ENCODE data around the gene GJB1.

GJB1 gene

DNA sequence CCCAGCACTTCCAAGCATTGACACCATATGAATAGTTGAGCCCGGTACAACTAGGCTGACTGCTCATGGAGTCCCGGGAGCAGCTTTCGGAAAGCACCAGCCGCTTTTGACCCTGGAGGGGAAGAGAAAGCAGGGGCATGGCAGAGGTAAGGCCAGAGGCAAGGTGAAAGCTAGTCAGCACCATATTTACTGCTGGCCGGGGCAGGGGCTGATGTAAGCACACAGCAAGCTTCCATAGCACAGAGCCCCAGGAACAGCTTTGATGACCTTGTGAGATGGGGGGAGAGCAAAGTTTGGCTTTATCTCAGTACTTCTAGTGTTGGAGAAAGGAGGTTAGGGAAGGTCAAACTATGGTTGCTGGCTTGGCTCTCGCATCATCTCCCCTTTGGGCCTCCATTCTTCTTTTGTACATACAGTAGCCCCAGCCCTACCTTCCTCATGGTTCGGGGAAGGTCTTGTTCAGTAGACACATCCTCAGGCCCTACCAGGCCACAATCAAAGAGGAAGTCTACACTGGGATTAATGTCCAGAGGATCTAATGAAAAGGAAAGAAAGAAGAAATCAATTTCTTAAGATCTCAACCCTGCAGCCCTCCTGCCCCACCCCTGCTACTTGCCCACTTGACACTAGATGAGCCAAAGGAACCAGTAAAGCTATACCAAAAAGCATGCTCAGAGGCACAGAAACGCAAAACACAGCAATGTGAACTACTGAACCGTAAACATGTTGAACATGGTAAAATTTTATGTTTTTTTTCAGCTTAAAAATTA is 21.5 kb downstream of the GJB1 start:
- H3K4me1 ChIP-seq (ENCODE audit: control extremely low read depth in 1 of 4, control insufficient read depth in 4 of 4, insufficient read depth in 4 of 4, low read length in 3 of 4), result no peaks in the 10 kb centered on the region
- CTCF ChIA-PET, result interaction anchor here (0.9 kb wide), 1 partner anchor 8 kb away, joined by 3 read pairs; no protein-coding TSS in a partner anchor

DNA sequence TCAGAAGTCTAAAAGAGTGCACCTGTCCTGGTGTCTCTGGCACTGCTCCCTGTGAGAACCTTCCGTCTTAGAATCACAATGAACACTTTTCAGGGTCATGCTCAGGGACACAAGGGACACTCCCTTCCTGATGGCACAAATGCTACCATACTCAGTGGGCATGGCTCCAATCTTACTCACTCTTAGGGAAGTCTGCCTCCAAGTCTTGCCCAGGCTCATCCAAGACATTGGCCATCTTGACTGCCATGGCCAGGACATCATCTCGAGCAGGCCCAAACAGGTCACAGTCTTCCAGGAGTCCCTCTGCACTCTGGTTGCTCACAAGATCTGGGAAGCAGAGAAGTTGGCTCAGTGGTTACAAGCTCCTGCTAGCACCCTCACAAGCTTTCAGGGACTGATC is 22.1 kb downstream of the GJB1 start:
- ChIA-PET POLR2A (no interaction called here), CTCF (interaction anchor here (1.3 kb wide), 1 partner anchor 9 kb away, joined by 3 read pairs; the partner anchor contains the start of gene ZMYM3)
- Histone ChIP-seq H3K9me3 (ENCODE audit: control extremely low read depth in 1 of 5, control insufficient read depth in 4 of 5, insufficient read depth in 2 of 5, low read depth in 1 of 5, low read length in 4 of 5) (peaks cover 0 to under 1% (median 0%) of the 10 kb centered on the region in 5 experiments), H3K27me3 (replicated peaks in 2 of 5; ENCODE audit: control insufficient read depth in 4 of 5, insufficient read depth in 5 of 5, low read length in 4 of 5) (no peaks in the 10 kb centered on the region), H3K4me3 (ENCODE audit: control insufficient read depth in 1 of 7, extremely low read depth in 1 of 7, insufficient read depth in 4 of 7, low read depth in 2 of 7, low read length in 6 of 7) (peak overlapping the region in 1 of 7 experiments; percentile 2), H3K4me1 (ENCODE audit: control extremely low read depth in 1 of 4, control insufficient read depth in 4 of 4, insufficient read depth in 4 of 4, low read length in 3 of 4) (no peaks in the 10 kb centered on the region), H3K27ac (ENCODE audit: insufficient read depth in 1 of 2, low read depth in 1 of 2, low read length in 2 of 2, poor library complexity in 1 of 2, severe bottlenecking in 2 of 2) (no peak overlapping the region), H3K36me3 (ENCODE audit: control insufficient read depth in 4 of 4, insufficient read depth in 4 of 4, low read length in 3 of 4) (peaks cover 20 to 96% (median 58%) of the 10 kb centered on the region in 4 experiments)
- DNase-seq, result no peak
- 90% methylated on average over 2 of the region's 2 CpGs for WGBS (ENCODE audit: insufficient coverage)

More for the DNA sequence above, 21.5 kb downstream of the GJB1 start:
- Histone ChIP-seq H3K27me3 (replicated peaks in 2 of 5; ENCODE audit: control insufficient read depth in 4 of 5, insufficient read depth in 5 of 5, low read length in 4 of 5) (no peaks in the 10 kb centered on the region), H3K4me3 (ENCODE audit: control insufficient read depth in 1 of 7, extremely low read depth in 1 of 7, insufficient read depth in 4 of 7, low read depth in 2 of 7, low read length in 6 of 7) (no peak overlapping the region), H3K9me3 (ENCODE audit: control extremely low read depth in 1 of 5, control insufficient read depth in 4 of 5, insufficient read depth in 2 of 5, low read depth in 1 of 5, low read length in 4 of 5) (no peaks in the 10 kb centered on the region), H3K36me3 (ENCODE audit: control insufficient read depth in 4 of 4, insufficient read depth in 4 of 4, low read length in 3 of 4) (peaks cover 20 to 94% (median 57%) of the 10 kb centered on the region in 4 experiments), H3K27ac (ENCODE audit: insufficient read depth in 1 of 2, low read depth in 1 of 2, low read length in 2 of 2, poor library complexity in 1 of 2, severe bottlenecking in 2 of 2) (no peak overlapping the region)
- no peak for DNase-seq
- 98% methylated on average over 6 of the region's 9 CpGs for WGBS (ENCODE audit: insufficient coverage)
- POLR2A ChIA-PET, result no interaction called here

DNA sequence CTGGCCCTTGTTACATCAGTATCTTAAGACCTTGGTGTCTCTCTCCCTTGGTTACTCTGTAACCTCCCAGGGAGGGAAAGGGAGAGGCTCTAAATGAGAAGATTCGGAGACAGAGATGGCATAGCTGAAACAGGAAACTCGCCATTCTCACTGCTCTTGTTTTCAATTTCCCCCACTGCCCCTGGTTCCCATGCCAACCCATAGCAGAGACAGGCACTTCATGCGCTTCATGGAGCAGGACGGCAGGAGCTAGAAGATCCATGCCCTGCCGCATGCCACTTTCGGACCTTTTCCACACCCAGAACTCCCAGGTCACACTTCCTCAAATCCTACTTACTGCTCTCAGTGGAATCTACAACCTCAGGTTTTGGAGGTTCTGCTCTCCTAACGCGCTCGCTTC is 27.8 kb downstream of the GJB1 start:
- Histone ChIP-seq H3K9me3 (ENCODE audit: control extremely low read depth in 1 of 5, control insufficient read depth in 4 of 5, insufficient read depth in 2 of 5, low read depth in 1 of 5, low read length in 4 of 5) (peaks cover 0 to 1% (median 0%) of the 10 kb centered on the region in 5 experiments), H3K36me3 (ENCODE audit: control insufficient read depth in 4 of 4, insufficient read depth in 4 of 4, low read length in 3 of 4) (peaks cover 10 to 47% (median 32%) of the 10 kb centered on the region in 4 experiments), H3K4me1 (ENCODE audit: control extremely low read depth in 1 of 4, control insufficient read depth in 4 of 4, insufficient read depth in 4 of 4, low read length in 3 of 4) (peaks cover 0 to 32% (median 29%) of the 10 kb centered on the region in 4 experiments), H3K27me3 (replicated peaks in 2 of 5; ENCODE audit: control insufficient read depth in 4 of 5, insufficient read depth in 5 of 5, low read length in 4 of 5) (no peaks in the 10 kb centered on the region), H3K4me3 (ENCODE audit: control insufficient read depth in 1 of 7, extremely low read depth in 1 of 7, insufficient read depth in 4 of 7, low read depth in 2 of 7, low read length in 6 of 7) (peak overlapping the region in 3 of 7 experiments; percentile 15 to 92 (median 71)), H3K27ac (ENCODE audit: insufficient read depth in 1 of 2, low read depth in 1 of 2, low read length in 2 of 2, poor library complexity in 1 of 2, severe bottlenecking in 2 of 2) (peak overlapping the region in 1 of 2 experiments; percentile 39)
- CTCF ChIA-PET, result no interaction called here
- WGBS (ENCODE audit: insufficient coverage), result 50% methylated on average over 3 of the region's 9 CpGs
- POLR2A ChIA-PET, result no interaction called here
- no peak for DNase-seq

DNA sequence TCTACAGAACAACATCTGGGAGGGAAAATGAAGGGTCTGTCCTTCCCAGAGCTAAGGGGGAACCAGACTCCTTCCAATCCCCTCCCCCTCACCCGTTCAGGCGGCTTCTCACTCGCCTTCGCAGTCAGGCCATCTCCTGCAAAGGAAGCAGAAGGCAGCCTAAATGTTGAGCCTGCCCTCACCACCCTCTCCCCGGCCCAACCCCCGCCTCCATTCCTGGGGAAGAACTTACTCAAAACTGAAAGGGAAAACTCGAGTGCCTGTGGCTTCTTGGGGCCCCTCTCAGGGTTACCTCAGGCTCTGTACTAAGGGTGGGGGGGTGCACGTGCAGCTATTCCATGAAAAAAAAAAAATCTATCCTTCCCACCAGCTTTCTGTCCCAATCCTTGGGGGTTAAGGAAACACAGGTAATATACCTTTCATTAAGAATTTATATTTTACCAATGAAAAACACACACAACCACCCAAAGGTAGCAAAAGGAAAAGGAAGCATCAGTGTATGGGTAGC is 28.5 kb downstream of the GJB1 start:
- peaks cover 0 to 34% (median 30%) of the 10 kb centered on the region in 4 experiments for H3K4me1 ChIP-seq (ENCODE audit: control extremely low read depth in 1 of 4, control insufficient read depth in 4 of 4, insufficient read depth in 4 of 4, low read length in 3 of 4)
- H3K4me3 ChIP-seq (ENCODE audit: control insufficient read depth in 1 of 7, extremely low read depth in 1 of 7, insufficient read depth in 4 of 7, low read depth in 2 of 7, low read length in 6 of 7), result peak overlapping the region in 5 of 7 experiments; percentile 50 to 92 (median 73)
- H3K36me3 ChIP-seq (ENCODE audit: control insufficient read depth in 4 of 4, insufficient read depth in 4 of 4, low read length in 3 of 4), result peaks cover 9 to 42% (median 29%) of the 10 kb centered on the region in 4 experiments

DNA sequence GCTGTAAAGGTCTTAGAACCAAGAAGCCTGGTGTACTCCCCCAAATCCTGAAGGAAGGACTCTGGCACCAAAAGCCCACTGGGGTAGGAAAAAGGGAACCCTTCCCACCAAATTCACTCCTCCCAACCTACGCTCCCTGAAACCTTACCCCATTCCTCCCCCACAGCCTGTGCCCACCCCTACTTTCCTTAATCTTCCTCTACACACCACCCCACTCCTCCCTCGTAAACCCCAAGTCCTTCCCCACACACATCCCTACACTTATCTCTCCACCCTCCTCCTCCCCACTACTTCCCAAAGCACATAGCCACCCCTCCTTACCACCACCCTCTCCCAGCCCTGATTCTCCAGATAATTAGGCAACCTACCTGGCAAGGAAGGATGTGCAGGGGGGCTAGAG is 29.2 kb downstream of the GJB1 start:
- DNase-seq, result no peak
- Histone ChIP-seq H3K36me3 (ENCODE audit: control insufficient read depth in 4 of 4, insufficient read depth in 4 of 4, low read length in 3 of 4) (peaks cover 4 to 35% (median 23%) of the 10 kb centered on the region in 4 experiments), H3K4me1 (ENCODE audit: control extremely low read depth in 1 of 4, control insufficient read depth in 4 of 4, insufficient read depth in 4 of 4, low read length in 3 of 4) (peaks cover 0 to 34% (median 30%) of the 10 kb centered on the region in 4 experiments), H3K27me3 (replicated peaks in 2 of 5; ENCODE audit: control insufficient read depth in 4 of 5, insufficient read depth in 5 of 5, low read length in 4 of 5) (no peaks in the 10 kb centered on the region), H3K4me3 (ENCODE audit: control insufficient read depth in 1 of 7, extremely low read depth in 1 of 7, insufficient read depth in 4 of 7, low read depth in 2 of 7, low read length in 6 of 7) (peak overlapping the region in 6 of 7 experiments; percentile 50 to 92 (median 76)), H3K9me3 (ENCODE audit: control extremely low read depth in 1 of 5, control insufficient read depth in 4 of 5, insufficient read depth in 2 of 5, low read depth in 1 of 5, low read length in 4 of 5) (peaks cover 0 to 1% (median 0%) of the 10 kb centered on the region in 5 experiments), H3K27ac (ENCODE audit: insufficient read depth in 1 of 2, low read depth in 1 of 2, low read length in 2 of 2, poor library complexity in 1 of 2, severe bottlenecking in 2 of 2) (peak overlapping the region in 1 of 2 experiments; percentile 83)
- CTCF ChIA-PET, result interaction anchor here (1.1 to 1.2 kb wide), 3 partner anchors 8 to 72 kb away, joined by 3 read pairs; partner anchors contain the start of gene NONO
- WGBS (ENCODE audit: insufficient coverage), result 66% methylated on average over 2 of the region's 2 CpGs
- POLR2A ChIA-PET, result no interaction called here

More for the DNA sequence above, 28.5 kb downstream of the GJB1 start:
- ChIA-PET POLR2A (no interaction called here), CTCF (interaction anchor here (0.7 to 1.2 kb wide), 2 partner anchors 24 to 32 kb away, joined by 3 read pairs; partner anchors contain the start of gene NONO)
- WGBS (ENCODE audit: insufficient coverage), result 16% methylated on average over 4 of the region's 8 CpGs
- peak in 2 of 3 donors; percentile 48 to 55 for DNase-seq
- Histone ChIP-seq H3K9me3 (ENCODE audit: control extremely low read depth in 1 of 5, control insufficient read depth in 4 of 5, insufficient read depth in 2 of 5, low read depth in 1 of 5, low read length in 4 of 5) (peaks cover 0 to 1% (median 0%) of the 10 kb centered on the region in 5 experiments), H3K27ac (ENCODE audit: insufficient read depth in 1 of 2, low read depth in 1 of 2, low read length in 2 of 2, poor library complexity in 1 of 2, severe bottlenecking in 2 of 2) (peak overlapping the region in 1 of 2 experiments; percentile 39), H3K27me3 (replicated peaks in 2 of 5; ENCODE audit: control insufficient read depth in 4 of 5, insufficient read depth in 5 of 5, low read length in 4 of 5) (no peaks in the 10 kb centered on the region)

DNA sequence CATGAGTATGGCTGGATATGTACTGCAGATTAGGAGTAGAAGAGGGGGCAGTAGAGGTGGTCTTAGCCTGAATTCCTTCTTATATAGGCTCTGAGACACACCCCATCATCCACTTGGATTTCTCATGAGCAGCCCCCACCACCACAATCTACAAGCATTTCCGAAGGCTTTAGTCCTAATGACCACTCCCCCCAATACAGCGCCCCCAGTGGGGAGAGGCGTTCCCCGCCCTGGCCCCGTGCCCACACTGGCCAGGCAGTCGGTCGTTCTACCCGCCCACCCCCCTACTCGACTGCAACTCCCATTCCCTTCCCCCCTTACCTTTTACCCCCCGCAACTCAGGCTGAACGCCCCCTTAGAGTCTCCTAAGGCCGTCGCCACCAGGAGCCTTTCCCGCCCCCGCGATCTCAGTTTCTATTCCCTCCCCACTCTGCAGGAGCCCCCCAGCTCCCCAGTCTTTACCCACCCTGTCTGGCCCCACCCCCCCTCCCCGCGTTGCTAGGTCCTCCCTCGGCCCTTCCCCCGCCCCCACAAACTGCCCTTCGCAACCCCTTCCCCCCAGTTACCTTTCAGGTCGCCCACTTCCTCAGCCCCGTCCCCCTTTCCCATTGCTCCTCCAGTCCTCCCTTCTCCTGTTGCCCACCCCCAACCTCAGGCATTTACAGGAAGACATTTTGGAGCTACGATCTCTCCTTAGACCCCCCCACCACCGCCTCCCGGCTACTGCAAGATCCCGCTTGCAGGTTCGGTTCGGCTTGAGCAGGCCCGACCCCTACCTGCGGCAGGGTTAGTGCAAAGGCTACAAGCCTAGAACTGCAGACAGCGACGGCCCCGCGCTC is 30.4 kb downstream of the GJB1 start:
- no peaks in the 10 kb centered on the region for H3K27me3 ChIP-seq (replicated peaks in 2 of 5; ENCODE audit: control insufficient read depth in 4 of 5, insufficient read depth in 5 of 5, low read length in 4 of 5)
- WGBS (ENCODE audit: insufficient coverage), result 32% methylated on average over 16 of the region's 35 CpGs
- ChIA-PET POLR2A (interaction anchor here (1.6 kb wide), 1 partner anchor 112 kb away, joined by 3 read pairs; the partner anchor contains the start of gene TAF1), CTCF (interaction anchor here (1.3 kb wide), 1 partner anchor 14 kb away, joined by 4 read pairs; no protein-coding TSS in a partner anchor)
- DNase-seq, result peak; percentile 29 to 59 (median 57)
- peak overlapping the region; percentile 54 to 83 for H3K27ac ChIP-seq (ENCODE audit: insufficient read depth in 1 of 2, low read depth in 1 of 2, low read length in 2 of 2, poor library complexity in 1 of 2, severe bottlenecking in 2 of 2)
- H3K36me3 ChIP-seq (ENCODE audit: control insufficient read depth in 4 of 4, insufficient read depth in 4 of 4, low read length in 3 of 4), result peaks cover 3 to 23% (median 14%) of the 10 kb centered on the region in 4 experiments
- H3K9me3 ChIP-seq (ENCODE audit: control extremely low read depth in 1 of 5, control insufficient read depth in 4 of 5, insufficient read depth in 2 of 5, low read depth in 1 of 5, low read length in 4 of 5), result peaks cover 0 to 1% (median 0%) of the 10 kb centered on the region in 5 experiments
- H3K4me1 ChIP-seq (ENCODE audit: control extremely low read depth in 1 of 4, control insufficient read depth in 4 of 4, insufficient read depth in 4 of 4, low read length in 3 of 4), result peaks cover 0 to 34% (median 30%) of the 10 kb centered on the region in 4 experiments
- H3K4me3 ChIP-seq (ENCODE audit: control insufficient read depth in 1 of 7, extremely low read depth in 1 of 7, insufficient read depth in 4 of 7, low read depth in 2 of 7, low read length in 6 of 7), result peak overlapping the region; percentile 60 to 92 (median 75)
